GM18517 (cell line): ENCODE data around the gene HSPB1.
"Not testable (repeated sequence)": the region's sequence is repeated elsewhere in the genome, so short reads cannot be mapped to it uniquely, and the experiment has no call there.

Source experiments
- ATAC-seq: cut with Tn5 transposase; IDR thresholded peaks from one replicate; pipeline ENCODE4 v1.9.1; 2021; ENCODE audit warnings: mild to moderate bottlenecking, moderate library complexity; ENCODE audit not compliant: unreplicated experiment

HSPB1 gene

DNA sequence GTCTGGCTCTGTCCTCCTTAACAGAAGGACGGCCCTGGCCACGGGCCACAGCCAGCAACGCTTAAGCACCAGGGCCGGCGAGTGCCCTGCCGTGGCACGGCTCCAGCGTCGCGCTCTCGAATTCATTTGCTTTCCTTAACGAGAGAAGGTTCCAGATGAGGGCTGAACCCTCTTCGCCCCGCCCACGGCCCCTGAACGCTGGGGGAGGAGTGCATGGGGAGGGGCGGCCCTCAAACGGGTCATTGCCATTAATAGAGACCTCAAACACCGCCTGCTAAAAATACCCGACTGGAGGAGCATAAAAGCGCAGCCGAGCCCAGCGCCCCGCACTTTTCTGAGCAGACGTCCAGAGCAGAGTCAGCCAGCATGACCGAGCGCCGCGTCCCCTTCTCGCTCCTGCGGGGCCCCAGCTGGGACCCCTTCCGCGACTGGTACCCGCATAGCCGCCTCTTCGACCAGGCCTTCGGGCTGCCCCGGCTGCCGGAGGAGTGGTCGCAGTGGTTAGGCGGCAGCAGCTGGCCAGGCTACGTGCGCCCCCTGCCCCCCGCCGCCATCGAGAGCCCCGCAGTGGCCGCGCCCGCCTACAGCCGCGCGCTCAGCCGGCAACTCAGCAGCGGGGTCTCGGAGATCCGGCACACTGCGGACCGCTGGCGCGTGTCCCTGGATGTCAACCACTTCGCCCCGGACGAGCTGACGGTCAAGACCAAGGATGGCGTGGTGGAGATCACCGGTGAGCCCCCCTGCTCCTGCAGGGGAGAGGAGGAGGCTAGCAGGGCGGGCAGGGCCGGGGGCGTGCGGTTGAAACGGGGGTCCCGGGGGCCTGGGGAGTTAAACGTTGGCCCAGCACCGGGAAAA lies at the start of gene HSPB1:
TSS of gene HSPB1 (plus strand) at position 327 of the 855 bp plus-strand sequence. CDS start at position 367, 40 bp downstream.
- ATAC-seq: peak; percentile 62

DNA sequence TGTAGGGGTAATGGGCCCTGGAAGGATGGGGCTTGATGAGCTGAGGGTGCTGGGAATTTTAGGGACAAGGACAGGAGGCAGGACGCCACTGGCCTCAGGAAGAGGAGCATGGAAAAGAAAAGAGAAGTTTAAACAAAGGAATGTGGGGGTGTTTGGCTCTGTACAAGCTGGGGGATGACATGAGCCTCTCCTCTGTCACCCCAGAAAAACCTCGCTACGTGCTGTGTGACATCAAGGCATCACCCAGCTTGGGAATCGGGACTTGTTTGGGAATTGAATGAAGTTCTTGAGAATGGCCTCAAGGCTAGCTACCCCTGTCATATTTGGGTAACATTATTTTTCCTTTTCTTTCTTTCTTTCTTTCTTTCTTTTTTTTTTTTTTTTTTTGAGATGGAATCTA lies 47.7 kb upstream of the HSPB1 start:
- no peak for ATAC-seq

DNA sequence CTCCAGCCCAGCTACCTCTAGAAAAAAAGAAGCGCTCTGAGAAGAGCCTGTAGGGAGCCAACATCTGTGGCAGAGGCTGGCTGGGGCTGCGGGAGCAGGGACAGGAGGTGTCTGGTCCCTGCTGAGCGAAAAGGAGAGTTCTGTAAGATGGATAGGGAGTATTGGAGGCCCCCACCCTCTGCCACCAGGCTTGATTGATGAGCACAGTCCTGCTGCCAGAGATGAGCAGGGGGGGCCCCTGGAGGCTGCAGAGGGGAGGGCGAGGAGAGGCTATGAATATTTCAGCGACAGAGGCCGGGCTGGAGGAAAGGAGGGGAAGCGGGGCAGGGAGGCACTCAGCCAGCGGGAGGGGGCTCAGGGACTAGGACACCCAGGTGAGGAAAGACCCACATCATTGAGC lies 44.5 kb upstream of the HSPB1 start:
- no peak for ATAC-seq

DNA sequence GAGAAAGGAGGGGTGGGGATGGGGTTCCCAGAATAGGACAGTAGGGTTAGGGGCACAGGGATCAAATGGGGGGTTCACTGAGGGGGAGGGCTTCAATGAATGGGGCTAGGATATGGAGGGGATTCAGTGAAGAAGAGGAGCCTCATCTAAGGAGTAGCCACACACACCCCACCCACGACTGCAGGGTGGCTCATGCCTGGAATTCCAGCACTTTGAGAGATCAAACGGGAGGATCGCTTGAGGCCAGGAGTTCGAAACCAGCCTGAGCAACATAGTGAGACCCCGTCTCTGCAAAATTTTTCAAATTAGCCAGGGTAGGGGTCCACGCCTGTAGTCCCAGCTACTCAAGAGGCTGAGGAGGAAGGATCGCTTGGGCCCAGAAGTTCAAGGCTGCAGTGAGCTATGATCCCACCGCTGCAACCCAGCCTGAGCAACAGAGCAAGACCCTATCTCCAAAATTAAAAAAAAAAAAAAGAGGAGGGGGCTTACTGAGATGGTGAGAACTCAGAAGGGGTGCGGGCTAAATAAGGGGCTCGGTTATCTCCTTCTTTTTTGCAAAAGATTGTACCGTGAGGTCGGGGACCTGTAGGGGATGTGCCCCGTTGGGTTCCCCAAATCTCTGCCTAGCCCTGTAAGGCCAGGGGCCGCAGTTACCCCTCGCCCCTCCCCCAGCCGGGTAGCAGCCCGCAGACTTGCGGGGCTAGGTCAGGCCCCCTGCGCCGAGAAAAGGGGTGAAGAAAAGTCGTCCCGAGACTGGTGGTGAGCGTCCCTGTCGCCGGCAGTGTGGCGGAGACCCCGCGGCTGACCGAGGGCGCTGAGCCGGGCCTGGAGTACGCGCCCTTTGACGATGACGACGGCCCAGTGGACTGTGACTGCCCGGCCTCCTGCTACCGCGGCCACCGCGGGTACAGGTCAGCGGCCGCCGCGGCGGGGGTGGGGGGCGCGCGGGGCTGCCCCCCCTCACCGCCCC lies 43.1 kb upstream of the HSPB1 start:
- no peak for ATAC-seq

DNA sequence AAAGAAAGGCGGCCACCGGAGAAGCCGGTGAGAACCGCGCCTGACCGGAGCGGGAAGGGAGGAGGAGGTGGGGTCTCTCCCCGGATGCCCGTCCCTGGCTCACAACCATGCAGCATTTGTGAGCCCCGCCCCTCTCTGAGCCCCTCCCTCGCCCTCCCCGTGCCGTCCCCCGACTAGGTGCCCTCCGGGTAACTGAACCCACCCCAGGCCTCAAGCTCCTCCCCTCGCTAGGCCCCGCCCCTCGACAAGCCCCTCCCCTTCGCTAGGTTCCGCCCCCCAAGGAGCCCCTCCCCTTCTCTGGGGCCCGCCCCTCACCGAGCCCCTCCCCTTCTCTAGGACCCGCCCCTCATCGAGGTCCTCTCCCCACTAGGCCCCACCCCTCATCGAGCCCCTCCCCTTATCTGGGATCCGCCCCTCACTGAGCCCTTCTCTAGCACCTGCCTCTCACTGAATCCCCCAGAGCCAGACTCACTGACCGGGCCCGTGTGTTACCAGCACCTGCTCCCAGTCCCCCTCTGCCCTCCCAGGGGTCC lies 42.2 kb upstream of the HSPB1 start:
- no peak for ATAC-seq

DNA sequence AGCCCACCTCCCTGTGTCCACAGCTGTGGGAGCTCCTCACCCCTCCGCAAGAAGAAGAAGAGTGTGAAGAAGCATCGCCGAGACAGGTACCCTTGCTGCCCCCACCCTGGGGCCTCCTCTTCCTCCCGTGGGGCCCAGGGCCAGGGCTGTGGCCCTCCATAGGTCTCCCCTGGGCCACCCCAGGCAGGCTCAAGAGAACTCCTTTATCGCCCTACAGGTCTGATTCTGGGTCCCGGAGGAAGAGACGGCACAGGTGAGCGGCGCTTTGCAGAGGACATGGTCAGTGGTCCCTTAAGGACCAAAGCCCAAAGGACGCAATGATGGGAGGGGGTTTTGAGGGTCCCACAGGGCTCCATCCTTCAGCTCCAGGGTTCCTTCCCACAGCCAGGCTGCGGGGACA lies 41.1 kb upstream of the HSPB1 start:
- no peak for ATAC-seq

DNA sequence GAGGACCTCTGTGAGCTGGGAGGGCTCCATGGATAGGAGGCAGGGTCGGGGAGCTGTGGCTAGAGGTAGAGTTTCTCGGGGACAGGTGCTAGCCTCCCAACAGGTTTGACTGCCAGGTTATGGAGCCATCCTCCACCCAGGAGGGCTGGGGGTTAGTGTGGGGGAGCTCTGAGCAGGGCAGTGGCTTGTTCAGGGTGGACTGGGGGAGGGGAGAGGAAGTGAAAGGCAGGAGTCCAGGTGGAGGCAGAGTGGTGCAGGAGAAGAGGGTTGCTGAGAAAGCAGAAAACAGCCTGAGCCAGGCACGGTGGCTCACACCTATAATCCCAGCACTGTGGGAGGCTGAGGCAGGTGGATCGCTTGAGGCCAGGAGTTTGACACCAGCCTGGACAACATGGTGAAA lies 40.5 kb upstream of the HSPB1 start:
- ATAC-seq: no peak

DNA sequence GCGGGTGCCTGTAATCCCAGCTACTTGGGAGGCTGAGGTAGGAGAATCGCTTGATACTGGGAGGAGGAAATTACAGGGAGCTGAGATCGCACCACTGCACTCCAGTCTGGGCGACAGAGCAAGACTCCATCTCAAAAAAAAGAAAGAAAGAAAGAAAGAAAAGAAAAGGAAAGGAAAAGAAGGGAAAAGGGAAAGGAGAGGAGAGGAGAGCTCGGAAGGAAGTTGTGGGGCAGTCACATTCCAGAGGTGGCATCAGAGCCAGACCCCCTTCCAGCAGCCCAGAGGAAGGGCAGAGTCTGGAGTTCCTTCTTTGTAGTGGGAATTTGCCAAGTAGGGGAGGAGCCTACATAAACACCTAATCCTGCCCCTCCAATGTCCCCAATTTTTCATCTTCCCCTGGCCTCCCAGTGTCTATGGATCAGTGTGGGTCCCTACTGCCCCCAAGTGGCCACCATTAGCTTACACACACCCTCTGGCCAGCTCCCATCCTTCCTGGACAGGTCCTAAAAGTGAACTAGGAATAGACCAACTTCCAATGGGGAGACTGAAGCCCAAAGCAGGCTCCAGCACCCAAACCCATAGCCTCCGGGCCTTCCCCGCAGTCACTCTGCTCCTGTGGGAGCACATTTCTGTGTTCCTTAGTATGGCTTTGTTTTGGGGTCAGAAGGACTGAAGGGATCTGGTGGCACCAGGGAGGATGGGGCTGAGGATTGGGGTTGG lies 39.6 kb upstream of the HSPB1 start:
- ATAC-seq: no peak

DNA sequence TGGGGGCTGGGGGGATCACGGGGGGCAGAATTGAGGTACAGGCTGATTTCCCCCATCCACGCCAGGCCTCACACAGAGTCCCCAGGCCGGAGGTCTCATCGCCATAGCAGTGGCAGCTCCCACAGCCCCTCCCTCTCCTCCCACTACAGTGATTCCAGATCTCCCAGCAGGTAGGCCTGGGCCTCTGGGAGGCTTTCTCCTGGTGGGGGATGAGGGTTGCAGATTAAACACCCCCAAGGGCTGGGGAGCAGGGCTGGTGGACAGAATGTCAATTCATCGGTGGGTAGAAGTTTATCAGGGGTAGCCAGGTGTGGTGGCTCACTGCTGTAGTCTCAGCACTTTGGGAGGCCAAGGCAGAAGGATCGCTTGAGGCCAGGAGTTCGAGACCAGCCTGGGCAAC lies 37.2 kb upstream of the HSPB1 start:
- ATAC-seq: no peak

DNA sequence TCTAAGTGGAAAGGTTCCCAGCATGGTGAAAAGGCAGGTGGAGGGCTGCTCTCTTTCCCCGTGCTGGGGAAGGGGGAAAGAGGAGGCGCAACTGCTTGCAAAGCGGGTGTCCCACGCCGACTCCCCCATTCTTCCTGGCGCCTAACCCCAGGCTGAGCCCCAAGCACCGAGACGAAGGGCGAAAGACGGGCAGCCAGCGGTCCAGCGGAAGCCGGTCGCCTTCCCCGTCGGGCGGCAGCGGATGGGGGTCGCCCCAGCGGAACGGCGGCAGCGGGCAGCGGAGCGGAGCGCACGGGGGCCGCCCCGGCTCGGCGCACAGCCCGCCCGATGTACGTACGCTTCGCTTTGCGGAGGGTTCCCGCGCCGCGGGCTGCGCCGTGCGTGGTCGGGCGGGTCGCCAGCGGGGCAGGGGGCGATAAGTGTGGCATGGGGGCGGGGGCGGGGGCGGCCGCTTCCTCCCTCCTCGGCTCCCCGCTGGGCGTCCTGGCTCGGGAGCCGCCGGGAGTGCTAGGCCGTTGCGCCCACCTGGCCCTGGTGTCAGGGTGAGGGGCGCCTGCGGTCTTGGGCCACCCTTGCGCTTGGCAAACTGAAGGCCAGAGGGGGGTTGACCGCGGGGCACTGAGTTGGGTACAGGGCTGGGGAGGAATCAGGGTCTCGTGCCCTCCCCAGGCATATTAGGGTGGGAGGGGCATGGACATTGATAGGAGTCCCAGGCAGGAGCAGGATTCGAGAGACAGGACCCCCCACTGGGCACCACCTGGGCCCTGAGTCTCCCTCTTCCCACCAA lies 35.2 kb upstream of the HSPB1 start:
- no peak for ATAC-seq

DNA sequence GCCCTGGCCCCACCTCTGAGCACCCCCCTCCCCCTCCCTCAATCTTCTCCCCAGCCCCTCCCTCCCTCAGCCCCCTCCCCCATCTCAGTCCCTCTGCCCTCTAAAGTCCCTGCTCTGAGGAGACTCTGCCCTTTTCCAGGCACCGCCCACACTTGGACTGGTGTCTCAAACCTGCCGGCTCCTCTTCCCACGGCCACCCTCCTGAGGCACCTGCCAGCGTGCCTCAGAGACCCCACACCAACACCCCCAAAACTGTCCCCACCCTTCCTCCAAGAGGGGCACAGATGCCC lies 34.6 kb upstream of the HSPB1 start:
- ATAC-seq: no peak

DNA sequence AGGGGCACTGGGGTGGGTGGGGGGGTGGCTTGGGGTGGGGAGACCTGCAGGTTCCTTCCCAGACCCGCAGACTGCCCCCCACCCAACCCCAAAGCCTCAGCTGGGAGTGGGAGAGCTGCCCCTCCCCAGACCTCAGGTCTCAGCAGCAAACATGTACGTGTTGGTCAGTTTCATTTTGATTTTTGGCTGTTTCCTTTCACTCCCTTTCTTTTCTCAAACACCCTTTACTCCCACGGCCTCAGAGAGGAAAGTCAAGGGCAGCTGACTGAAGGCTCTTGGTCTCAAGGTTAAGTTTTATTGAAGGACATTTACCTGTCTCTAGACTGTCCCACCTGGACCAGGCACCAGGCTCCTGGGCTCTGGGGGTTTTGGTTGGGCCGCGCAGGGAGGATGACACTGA lies 34.1 kb upstream of the HSPB1 start:
- no peak for ATAC-seq

DNA sequence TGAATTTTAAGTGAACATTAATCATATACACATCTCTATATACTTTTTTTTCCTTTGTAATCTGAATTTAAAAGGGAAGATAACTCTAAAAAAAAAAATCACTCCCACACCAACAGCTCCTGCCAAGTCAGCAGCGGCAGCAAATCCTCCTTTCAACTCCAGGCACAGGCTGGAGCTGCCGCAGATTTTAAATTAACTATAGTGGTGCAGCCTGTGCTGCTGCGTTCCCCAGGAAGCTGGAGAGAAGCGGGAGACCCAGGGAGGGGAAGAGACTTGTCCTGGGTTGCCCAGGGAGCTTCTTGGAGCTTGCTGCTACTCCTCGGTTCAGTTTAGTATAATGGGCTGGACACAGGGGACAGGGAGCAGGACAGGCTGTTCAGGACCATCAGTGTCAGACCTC lies 32.6 kb upstream of the HSPB1 start:
- no peak for ATAC-seq

DNA sequence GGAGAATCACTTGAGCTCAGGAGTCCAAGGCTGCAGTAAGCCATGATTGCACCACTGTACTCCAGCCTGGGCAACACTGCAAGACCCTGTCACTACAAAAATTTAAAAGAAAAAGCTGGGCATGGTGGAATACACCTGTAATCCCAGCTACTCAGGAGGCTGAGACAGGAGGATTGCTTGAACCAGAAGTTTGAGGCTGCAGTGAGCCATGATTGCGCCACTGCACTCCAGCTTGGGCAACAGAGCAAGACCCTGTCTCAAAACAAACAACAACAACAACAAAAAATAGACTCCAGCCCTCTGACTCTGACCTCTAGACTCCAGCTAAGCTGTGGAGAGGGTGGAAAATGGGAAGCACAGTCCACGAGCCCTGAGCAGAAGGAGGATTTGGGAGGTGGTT lies 31.1 kb upstream of the HSPB1 start:
- ATAC-seq: not testable (repeated sequence)

DNA sequence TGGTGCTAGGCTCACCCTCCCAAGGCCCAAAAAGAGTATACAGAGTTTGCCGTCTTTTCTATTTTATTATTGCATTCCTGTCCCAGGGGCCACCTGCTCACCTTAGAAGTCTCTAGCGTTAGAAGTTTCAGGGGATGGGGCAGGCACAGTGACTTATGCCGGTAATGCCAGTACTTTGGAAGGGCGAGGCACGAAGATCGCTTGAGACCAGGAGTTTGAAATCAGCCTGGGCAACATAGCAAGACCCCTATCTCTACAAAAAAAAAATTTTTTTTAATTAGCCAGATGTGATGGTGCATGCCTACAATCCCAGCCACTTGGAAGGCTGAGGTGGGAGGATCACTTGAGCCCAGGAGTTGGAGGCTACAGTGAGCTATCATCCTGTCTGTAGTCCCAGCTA lies 30.3 kb upstream of the HSPB1 start:
- no peak for ATAC-seq

DNA sequence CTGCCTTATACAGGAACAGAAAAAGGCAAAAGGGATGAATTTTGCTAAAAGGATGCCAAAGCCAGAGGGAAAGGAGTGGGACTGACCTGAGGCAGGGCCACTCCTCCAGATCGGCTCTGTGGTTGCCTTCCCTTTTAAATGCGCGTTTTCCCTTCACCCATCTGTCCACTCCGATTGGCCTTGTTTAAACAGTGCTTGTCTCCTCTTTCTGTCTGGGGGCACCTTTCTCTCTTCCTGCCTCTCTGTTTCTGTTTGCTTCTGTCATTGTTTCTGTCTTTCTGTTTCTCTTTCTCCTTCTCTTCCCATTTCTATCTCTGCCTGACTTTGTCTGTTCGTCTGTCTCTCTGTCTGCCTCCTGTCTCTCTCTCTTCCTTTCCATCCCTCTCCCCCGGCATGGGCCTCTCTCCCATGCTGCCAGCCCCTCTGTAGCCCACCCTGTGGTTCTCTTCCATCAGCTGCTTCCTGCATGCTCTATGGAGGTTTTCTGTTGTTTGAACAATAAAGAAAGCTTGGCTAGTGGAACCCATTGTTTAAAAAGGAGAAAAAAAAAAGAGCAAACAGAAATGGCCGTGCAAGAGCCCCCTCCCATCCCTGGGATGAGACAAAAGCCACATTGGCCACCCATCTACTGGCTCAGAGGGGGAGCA lies 29.5 kb upstream of the HSPB1 start:
- peak; percentile 63 for ATAC-seq

DNA sequence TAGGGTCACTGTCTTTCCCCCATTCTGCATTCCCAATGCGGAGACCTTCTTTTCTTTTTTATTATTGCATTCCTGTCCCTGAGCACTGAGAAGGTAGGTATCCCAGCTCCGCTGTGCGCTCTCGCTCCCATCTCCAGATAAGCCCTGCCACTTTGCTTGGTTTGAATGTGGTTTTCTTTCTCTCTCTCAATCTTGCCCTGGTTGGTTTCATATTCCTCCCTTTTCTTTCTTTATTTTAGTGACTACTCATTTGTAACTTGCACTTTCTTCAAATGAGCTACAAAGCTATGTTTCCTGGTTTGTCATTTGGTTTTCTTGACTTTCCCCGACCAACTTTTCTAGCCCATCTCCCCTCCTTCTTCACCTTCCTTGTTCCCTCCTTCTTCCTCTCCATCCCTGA lies 29.0 kb upstream of the HSPB1 start:
- no peak for ATAC-seq

DNA sequence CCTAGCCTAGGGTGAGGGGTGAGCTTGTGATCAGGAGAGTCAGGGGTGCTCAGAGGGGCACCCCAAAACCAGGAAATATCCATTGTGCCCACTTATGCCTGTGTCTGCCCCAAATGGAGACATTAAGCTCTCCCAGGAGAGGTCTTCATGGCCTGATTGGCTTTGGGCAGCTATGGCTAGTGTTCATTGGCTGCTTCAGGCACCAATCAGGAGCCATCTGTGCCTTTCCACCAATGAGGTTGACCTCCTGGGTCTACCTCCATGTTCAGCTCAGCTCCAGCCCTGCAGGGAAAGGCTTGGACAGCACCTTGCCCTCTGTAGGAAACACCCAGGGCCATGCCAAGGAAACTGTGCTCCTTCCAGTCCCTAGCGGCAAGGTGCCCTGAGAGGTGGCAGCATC lies 23.9 kb upstream of the HSPB1 start:
- no peak for ATAC-seq

DNA sequence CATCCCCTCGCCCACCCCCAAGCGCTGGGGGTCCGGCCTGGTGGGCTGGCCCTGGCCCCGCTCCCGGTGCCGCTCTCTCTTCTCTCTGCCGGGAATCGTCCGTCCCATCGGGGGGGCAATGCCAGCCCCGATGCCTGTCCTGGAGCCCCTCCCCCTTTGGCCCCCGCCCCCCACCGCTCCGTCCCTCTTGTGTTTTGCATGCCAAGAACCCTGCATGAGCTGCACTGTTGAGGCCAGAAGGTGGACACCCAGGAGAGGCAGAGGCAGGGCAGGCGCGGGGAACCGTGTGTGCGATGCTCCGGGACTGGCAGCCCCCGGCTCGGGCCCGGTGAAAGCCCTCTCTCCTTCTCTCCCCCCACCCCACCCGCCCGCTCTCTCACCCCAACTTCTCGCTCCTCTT lies 22.1 kb upstream of the HSPB1 start:
- no peak for ATAC-seq
